SH-SY5Y (cell line): ENCODE results near the gene GPR179.

Experiments
- GATA2 ChIP-seq: IDR thresholded peaks from 2 replicates; pipeline ENCODE4 v1.6.1; 2011; ENCODE audit warnings: mild to moderate bottlenecking, low read depth, low read length
- GATA3 ChIP-seq: IDR thresholded peaks from 2 replicates; pipeline ENCODE4 v1.6.1; 2011; ENCODE audit warnings: low read depth, mild to moderate bottlenecking, low read length, moderate library complexity

DNA sequence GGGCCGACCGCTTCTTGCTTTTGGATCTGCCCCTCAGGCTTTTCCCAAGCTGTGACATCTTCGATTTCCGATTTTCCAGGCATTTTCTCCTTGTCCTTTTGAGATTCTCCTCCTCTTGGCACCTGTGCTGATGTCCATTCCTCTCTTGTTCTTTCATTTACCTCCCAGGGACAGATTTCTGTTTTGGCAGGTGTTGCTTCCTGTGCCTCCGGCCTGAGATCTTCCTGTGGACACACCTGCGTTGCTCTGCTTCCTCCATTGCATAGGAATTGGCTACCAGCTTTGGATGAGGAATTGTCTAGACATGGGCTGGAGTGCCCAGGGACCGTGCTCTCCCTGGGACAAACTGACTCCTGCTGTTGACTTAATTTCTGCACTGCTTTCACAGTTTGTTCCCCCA, 15.1 kb downstream of the GPR179 start:
- TF ChIP-seq GATA2: no peak
- TF ChIP-seq GATA3: no peak
